Nephron (organoid): ENCODE measurements around the gene SV2B.

Experiments
- H3K27ac Mint-ChIP-seq, 3 experiments: 2 replicates each; pipeline ENCODE4 v1.8.0; 2020; ENCODE audit warnings: mixed read lengths in 3 of 3, mild to moderate bottlenecking in 2 of 3, moderate library complexity in 1 of 3
- H3K27me3 Mint-ChIP-seq: 2 replicates; pipeline ENCODE4 v1.8.0; 2021; ENCODE audit warnings: low read depth, mild to moderate bottlenecking, moderate library complexity, mixed read lengths
- H3K36me3 Mint-ChIP-seq: 2 replicates; pipeline ENCODE4 v1.8.0; 2020; ENCODE audit warnings: low read depth, mixed read lengths
- H3K4me1 Mint-ChIP-seq: 2 replicates; pipeline ENCODE4 v1.8.0; 2020; ENCODE audit warnings: mixed read lengths
- H3K4me3 Mint-ChIP-seq, 3 experiments: 2 replicates each; pipeline ENCODE4 v1.8.0; 2020; ENCODE audit warnings: mild to moderate bottlenecking in 3 of 3, mixed read lengths in 3 of 3, moderate library complexity in 2 of 3
- H3K9me3 Mint-ChIP-seq: 2 replicates; pipeline ENCODE4 v1.8.0; 2020; ENCODE audit warnings: mixed read lengths
- CTCF ChIP-seq, 3 experiments: fragments of 200-600 bp; sonication (generic); IDR thresholded peaks; one replicate each; pipeline ENCODE4 v1.5.0; 2021; ENCODE audit warnings: antibody characterized with exemption in 3 of 3; ENCODE audit not compliant: unreplicated experiment in 3 of 3

The SV2B gene

GRCh38 chr15:91282486-91282885 is 182.4 kb downstream of the SV2B start:
- no peak for TF ChIP-seq CTCF (IDR thresholded peaks at IDR 0.05; ENCODE audit: unreplicated experiment in 3 of 3)
- no peaks in the 10 kb centered on the region for H3K36me3 Mint-ChIP-seq
- peaks cover 27% of the 10 kb centered on the region for H3K27me3 Mint-ChIP-seq
- no peak overlapping the region for H3K27ac Mint-ChIP-seq
- H3K9me3 Mint-ChIP-seq, result no peaks in the 10 kb centered on the region
- H3K4me3 Mint-ChIP-seq, result no peak overlapping the region
- peaks cover 14% of the 10 kb centered on the region for H3K4me1 Mint-ChIP-seq

GRCh38 chr15:91283155-91283554 is 183.1 kb downstream of the SV2B start:
- Mint-ChIP-seq H3K36me3 (no peaks in the 10 kb centered on the region), H3K4me3 (no peak overlapping the region), H3K27ac (no peak overlapping the region), H3K27me3 (peaks cover 29% of the 10 kb centered on the region), H3K4me1 (peaks cover 14% of the 10 kb centered on the region), H3K9me3 (no peaks in the 10 kb centered on the region)
- no peak for TF ChIP-seq CTCF (IDR thresholded peaks at IDR 0.05; ENCODE audit: unreplicated experiment in 3 of 3)

- TF ChIP-seq CTCF (IDR thresholded peaks at IDR 0.05; ENCODE audit: unreplicated experiment in 3 of 3), result no peak
- Mint-ChIP-seq H3K27me3 (peaks cover 35% of the 10 kb centered on the region), H3K36me3 (no peaks in the 10 kb centered on the region), H3K4me3 (no peak overlapping the region), H3K9me3 (no peaks in the 10 kb centered on the region), H3K4me1 (peaks cover 7% of the 10 kb centered on the region), H3K27ac (no peak overlapping the region)
These were observed 184.9 kb downstream of the SV2B start for GRCh38 chr15:91284758-91285466.

- Mint-ChIP-seq H3K27ac (no peak overlapping the region), H3K4me1 (no peaks in the 10 kb centered on the region)
These were observed 189.3 kb downstream of the SV2B start for GRCh38 chr15:91289324-91289723.

GRCh38 chr15:91290553-91290952 is 190.5 kb downstream of the SV2B start:
- no peak overlapping the region for H3K4me3 Mint-ChIP-seq
- H3K9me3 Mint-ChIP-seq, result no peaks in the 10 kb centered on the region
- H3K27me3 Mint-ChIP-seq, result peaks cover 25% of the 10 kb centered on the region
- no peak overlapping the region for H3K27ac Mint-ChIP-seq
- no peak for TF ChIP-seq CTCF (IDR thresholded peaks at IDR 0.05; ENCODE audit: unreplicated experiment in 3 of 3)
- H3K4me1 Mint-ChIP-seq, result no peaks in the 10 kb centered on the region
- no peaks in the 10 kb centered on the region for H3K36me3 Mint-ChIP-seq

More at GRCh38 chr15:91289324-91289723, 189.3 kb downstream of the SV2B start:
- Mint-ChIP-seq H3K4me3 (no peak overlapping the region), H3K36me3 (no peaks in the 10 kb centered on the region), H3K27me3 (peaks cover 27% of the 10 kb centered on the region), H3K9me3 (no peaks in the 10 kb centered on the region)
- no peak for TF ChIP-seq CTCF (IDR thresholded peaks at IDR 0.05; ENCODE audit: unreplicated experiment in 3 of 3)

GRCh38 chr15:91291673-91292072 is 191.6 kb downstream of the SV2B start:
- Mint-ChIP-seq H3K9me3 (no peaks in the 10 kb centered on the region), H3K4me1 (no peaks in the 10 kb centered on the region), H3K27me3 (peaks cover 31% of the 10 kb centered on the region)

More at GRCh38 chr15:91291673-91292072, 191.6 kb downstream of the SV2B start:
- no peaks in the 10 kb centered on the region for H3K36me3 Mint-ChIP-seq
- no peak overlapping the region for H3K4me3 Mint-ChIP-seq
- TF ChIP-seq CTCF (IDR thresholded peaks at IDR 0.05; ENCODE audit: unreplicated experiment in 3 of 3), result no peak
- no peak overlapping the region for H3K27ac Mint-ChIP-seq
